NOMO-1 treated with DMSO at 0.1 percent for 48 hours (cell line): Measurements from ENCODE around the gene AGBL1.
"Not testable (repeated sequence)": the region's sequence is repeated elsewhere in the genome, so short reads cannot be mapped to it uniquely, and the experiment has no call there.

ENCODE experiments used
- DNase-seq: peaks from one replicate; lab custom pipeline; 2025; ENCODE audit not compliant: unreplicated experiment; lab: John Stamatoyannopoulos, UW

Gene AGBL1

DNA sequence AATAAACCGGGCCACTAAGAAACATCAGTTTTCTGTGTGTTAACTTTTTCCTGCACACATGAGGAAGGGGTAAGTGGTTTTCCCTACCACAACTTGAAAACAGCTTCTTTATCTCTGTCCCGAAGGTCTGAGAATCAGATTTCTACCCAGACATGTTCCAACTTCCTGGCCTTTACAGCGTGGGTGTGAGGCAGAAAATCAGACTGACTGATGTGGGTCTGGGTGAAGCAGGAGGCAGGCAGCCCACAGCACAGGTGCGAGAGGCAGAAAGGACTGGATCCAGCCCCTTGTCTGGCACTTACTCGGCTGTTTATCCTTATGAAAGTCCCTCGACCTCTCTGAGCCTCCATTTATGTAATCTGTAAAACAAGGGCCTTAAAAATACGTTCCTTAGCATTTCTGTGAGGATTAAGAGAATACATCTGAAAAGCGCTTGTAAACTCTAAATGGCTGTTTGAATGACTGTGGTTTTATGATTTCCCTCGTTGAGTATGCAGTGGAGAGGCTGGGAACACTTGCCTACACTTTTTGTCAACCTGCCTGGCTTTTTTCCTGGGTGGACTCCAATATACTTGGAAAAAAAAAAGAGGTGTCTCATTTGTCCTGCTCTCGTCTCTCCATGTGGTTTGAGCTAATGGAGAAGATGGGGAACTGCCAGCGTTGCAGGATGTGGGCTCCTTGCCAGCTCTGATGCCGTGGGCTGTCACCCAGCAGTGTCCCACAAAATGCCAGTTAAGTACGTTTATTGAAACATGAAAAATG lies 3.1 kb downstream of the AGBL1 start:
- no peak for DNase-seq

DNA sequence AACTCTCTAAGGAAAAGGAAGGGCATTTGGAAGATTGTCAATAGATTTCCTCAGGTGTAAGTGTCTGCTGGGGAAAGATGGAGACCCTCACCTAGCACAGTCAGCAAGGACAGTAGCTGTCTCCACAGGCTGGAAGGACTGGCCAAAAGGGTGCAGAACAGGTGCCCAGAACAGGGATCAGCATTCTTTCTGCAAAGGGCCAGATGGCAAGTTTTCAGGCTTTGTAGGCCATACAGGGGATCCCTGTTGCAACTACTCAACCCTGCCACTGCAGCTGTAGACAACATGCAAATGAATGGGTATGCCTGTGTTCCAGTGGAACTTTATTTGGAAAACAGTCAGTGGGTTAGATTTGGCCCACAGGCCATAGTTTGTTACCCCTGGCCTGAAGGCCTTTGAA lies 8.1 kb downstream of the AGBL1 start:
- DNase-seq: no peak

DNA sequence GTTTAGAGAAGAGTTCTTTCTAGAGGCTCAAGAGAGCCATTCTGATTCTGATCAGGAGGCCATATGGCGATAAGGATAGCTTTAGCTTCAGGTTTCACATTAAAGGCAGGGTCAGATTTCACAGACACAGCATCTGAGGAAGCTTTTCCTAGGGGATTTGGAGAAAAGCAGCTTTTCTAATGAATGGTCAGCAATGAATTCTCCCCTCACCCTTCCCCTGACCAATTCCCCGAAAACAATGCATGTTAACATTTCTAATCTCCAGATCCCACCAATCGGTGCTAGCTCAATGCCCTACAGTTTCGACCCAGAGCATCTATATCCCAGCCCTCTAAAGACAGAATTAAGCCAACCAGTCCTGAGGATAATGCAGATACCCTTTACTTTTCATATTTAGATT lies 9.8 kb downstream of the AGBL1 start:
- DNase-seq: no peak

DNA sequence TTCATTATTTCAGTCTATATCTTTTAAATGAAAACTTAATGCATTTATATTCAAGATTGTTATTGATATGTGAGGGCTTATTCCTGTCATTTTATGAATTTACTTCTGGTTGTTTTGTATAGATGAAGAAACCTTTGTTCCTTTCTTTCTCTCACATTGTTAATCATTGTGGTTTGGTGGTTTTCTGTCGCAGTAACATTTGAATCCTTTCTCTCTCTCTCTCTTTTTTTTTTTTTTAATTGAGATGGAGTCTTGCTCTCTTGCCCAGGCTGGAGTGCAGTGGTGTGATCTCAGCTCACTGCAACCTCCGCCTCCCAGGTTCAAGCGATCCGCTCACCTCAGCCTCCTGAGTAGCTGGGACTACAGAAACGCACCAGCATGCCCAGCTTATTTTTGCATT lies 22.1 kb downstream of the AGBL1 start:
- DNase-seq: no peak

DNA sequence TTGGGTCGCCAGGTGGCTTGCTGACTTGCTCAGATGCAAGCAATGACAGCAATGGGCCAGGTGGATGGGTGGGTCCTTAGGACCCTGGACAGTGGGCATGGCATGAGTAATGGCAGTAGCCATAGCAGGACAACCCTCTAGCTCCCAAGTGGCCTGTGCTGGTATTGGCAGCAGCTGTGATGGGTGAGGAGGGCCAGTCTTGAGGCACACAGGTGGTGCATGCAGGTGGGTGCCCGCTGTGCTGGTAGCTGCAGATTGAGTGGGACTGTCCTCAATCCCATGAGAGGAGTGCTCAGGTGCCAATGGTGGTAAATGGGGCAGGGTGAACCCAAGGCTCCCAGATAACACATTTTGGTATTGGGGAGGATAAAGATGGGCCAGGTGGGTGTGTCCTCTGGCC lies 24.2 kb downstream of the AGBL1 start:
- DNase-seq: no peak

DNA sequence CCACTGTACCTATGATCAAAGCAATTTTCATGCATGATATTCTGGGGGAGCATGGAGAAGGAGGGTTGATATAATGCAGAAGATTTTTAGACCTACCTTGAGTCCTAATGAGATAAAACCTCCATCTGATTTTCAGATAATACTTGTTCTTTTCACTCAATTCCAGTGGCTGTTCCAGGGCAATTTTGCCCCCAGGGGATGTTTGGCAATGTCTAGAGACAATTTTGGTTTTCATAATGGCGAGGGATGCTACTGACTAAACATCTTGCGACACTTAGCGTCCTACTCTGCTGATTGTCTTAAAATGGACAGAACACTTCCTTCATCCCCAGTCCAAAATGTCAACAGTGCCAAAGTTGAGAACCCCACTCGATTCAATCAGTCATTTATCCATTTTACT lies 26.6 kb downstream of the AGBL1 start:
- DNase-seq: no peak

DNA sequence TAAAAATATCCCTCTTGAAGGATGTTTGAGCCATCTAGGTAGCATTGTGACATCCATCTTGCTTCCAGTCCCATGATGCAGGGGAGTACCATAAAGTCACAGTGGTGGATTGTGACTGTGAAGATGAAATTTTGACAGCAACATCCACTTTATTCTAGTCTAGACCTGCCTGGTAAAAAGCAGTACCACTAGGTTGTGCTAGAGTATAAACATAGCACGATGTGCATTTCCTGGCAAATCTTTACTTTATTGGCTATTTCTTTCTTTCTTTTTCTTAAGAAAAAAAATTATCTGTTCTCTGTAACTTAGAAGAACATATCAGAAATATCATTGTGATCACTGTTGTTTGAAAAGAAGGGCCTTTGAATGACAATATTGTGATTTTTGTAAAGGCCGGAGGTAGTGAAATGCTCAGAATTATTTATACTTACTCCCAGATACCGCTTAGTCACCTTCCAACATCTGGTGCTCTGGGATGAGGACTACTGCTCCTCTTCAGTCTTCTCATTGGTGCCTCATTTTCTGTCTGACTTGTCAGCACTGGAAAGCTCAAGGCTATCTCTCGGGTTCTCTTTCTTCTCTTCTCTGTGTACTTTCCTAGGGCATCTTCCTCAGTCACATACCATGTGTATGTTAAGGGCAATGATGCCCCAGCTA lies 35.6 kb downstream of the AGBL1 start:
- no peak for DNase-seq

DNA sequence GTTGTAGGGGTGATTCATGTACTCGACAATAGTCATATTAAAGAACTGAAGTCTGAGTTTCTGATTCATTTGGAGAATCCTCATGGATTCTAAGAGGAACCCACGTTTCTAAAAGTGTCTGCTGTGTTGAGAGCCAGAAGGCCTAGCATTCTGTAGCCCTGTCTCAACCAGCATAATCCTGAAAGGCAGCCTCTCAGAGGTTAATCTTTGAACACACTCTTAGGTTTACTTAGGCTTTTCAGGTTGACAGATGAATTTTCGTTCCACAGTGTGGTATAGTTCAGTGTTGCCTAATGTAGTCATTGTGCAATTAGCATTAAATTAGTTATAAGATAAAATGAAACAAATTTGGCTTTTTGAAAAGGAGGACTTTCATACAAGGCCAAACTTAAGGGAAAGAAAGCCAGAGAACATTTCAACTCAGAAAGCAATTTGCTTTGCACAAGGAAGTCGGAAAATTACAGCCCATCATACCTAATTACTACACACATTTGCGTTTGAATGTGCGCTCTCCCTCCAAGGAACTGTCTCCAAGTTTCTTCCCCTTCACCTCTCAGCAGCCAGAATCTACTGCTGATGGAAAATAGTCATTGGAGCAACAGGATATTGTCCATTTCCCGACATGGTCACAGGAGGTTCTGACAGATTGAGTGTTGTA lies 42.0 kb downstream of the AGBL1 start:
- DNase-seq: no peak

DNA sequence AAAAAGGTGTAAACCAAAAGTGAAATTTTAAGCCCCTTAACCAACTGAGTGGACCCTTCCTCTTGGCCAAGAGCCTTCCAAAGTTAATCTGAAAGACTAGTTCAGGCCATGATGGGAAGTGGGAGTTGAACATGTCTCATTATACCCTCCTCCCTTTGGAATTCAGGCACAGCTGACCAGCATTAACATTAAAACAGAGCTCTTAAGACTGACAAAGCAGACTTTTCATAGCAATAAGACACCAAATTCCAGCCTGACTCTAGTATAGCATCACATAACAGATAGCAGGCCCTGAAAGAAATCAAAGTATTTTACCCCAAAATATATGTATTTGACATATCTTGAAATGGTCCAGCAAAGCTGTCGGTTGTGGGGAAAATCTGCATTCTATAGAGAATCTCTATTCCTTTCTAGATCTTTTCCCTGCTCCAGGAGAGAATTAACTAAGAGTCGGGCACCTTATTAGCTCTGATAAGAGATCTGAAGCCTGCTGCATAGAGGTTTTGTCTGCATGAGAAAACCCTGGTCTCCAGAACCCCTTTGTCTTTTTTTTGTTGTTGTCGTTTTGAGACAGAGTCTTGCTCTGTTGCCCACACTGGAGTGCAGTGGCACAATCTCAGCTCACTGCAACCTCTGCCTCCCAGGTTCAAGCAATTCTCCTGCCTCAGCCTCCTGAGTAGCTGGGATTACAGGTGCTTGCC lies 43.2 kb downstream of the AGBL1 start:
- not testable (repeated sequence) for DNase-seq

DNA sequence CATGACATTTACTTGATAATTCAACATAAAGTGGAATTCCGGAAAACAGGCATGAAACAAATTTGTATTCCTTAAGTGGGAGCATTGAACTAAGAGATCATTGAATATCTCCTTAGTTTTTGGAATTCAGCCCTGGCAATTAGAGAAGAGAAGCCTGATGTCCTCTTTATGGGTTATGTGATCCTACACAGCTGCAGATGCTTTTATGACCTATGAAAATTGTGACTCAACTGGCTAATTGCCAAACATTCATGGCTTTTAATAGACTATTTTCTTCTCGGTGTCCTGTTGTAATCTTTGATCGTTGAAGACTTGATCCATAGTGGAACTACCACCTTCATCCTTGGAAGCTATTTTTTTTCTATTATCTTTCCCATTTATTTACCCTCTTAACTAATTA lies 46.1 kb downstream of the AGBL1 start:
- DNase-seq: no peak

DNA sequence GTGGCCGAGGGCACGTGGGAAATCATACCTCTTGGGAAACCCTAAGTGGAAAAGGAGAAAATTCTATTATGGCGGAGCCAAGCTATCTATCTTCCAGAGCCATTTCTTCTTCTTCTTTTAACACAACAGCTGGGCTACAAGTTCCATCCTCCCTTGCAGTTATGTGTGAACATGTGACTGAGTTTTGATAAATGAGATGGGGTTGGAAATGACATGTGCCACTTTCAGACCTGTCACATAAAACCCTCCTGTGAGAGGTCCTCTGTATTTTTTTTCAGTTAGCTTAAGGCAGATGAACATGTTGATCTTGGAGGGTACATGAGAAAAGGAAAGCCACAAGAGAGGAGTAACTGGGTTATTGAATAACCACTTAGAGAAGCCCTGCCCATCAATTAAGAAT lies 47.9 kb downstream of the AGBL1 start:
- DNase-seq: no peak

DNA sequence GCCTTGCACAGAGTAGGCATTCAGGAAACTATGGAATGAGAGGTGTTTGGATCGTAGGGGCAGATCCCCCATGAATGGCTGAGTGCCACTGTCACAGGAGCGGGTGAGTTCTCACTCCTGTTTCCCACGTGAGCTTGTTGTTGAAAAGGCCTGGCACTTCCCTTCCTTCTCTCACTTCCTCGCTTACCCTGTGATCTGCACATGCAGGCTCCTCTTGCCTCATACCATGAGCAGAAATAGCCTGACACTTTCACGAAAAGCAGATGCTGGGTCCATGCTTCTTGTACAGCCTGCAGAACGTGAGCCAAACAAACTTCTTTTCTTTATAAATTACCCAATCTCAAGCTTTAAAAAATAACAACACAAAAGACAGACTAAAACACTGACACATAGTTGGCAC lies 55.4 kb downstream of the AGBL1 start:
- peak; percentile 58 for DNase-seq

DNA sequence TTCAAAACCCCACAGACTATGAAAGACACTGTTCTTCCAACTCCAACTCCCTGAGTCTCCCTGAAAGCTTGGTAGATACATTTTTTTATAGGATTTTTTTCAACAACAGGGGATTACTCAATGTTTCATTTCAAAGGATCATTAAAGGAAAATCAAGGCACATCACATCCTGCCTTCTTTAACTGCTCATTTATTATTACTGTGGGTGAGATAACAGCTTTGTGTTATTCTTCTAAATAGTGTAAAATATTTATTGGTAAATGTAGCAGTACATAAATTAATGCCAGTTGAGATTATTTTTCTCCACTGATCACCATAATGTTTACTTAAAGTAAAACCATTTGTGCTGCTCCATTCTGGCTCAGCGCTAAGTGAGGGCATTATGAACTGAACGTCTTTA lies 57.2 kb downstream of the AGBL1 start:
- DNase-seq: no peak

DNA sequence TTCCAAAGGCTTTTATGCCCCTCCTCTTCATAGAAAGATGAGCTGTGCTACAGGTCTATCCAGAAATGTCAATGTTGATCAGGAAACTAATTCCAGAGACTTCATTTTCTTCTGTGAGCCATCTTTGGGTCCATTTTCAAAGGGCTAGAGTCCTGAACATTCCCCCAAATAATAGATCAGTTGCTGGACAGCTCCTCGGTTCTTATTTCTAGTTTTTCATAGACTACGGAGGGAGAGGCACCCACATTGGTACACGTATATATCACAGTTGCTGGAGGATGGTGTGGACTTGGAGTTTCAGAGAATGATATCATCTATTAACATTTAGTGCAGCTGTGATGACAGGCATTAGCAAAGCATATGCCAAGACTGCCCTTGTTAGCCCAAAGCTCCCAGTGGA lies 59.1 kb downstream of the AGBL1 start:
- no peak for DNase-seq

DNA sequence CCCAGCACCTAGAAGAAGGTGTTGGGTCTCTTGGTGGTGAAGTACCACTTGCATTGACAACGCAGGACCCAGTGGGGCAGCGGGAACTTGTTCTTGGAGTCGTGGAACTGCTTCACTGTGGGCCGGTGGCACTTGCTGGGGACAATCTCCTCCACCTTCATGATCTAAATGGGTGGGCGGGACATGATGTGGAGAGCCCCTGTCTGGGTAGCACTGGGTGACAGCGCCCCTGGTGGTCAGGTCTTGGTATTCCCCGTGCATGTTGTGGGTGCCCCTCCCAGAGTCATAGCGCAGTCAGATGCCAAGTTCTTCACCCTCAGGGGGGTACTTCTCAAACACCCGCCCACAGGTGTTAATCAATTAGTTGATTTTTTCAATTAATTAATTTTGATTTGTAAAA lies 60.2 kb downstream of the AGBL1 start:
- no peak for DNase-seq

DNA sequence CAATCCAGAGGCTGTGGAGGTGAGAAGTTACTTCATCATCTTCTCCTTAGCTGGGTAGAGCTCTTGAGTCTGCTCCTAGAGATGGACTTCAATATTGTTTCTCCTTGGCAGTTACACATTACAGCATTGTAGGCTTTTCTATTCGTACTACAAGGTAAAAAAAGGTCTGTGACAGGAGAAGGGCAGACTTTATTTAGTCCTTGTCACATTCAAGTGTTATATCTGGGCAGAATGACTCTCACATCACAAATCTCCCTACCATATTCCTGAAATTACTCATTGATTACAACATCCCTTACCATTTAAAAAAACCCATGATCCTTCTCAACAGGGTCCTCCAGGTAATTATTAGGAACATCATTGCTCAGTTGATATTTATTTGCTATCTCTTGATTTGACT lies 75.0 kb downstream of the AGBL1 start:
- DNase-seq: no peak

DNA sequence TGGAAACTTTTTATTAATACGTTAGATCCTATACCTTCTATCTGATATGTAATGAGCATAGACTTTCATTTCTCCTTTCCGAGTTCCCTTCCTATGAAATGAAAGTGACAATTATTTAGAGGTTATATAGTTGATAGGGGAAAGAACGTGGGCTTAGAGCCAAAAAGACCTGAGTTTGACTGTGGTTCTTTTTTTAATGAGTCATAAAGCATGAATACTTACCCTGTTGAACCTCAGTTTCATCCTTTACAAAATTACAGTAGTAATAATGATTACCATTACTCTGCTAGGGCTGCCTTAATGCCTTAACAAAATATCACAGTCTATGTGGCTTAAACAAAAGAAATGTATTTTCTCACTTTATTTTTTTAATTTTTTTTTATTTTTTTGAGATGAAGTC lies 75.9 kb downstream of the AGBL1 start:
- peak; percentile 40 for DNase-seq

DNA sequence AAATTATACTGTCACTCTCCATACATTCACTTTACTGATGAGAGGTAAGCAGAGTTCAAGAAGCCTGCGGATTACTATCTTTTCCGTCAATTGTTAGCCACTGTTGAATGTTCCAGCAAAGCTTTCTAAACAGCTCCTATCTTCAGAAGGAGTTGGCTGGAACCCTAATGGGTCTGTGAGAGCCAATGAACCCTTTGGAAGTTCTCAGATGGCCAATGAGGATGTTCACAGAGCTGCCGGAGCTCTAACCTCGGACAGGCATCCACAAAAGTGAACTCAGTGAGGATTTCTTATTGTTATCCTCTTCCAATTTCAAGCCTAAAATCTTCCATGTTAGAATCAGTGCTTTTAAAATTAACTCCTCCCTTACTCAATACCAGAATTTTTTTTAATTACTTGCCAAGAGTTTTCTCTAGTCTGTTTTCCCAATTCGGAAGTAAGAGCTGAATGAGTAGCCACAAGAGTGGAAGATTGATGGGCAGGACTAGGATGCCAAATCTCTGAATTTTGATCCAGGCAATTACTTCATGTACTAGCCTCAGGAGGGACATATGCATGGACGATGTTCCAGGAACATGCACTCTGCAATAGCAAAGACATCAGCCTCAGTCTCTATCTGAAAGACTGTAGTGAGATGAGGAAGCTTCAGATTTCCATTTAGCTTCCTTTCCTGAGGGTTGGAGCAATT lies 78.1 kb downstream of the AGBL1 start:
- DNase-seq: no peak

DNA sequence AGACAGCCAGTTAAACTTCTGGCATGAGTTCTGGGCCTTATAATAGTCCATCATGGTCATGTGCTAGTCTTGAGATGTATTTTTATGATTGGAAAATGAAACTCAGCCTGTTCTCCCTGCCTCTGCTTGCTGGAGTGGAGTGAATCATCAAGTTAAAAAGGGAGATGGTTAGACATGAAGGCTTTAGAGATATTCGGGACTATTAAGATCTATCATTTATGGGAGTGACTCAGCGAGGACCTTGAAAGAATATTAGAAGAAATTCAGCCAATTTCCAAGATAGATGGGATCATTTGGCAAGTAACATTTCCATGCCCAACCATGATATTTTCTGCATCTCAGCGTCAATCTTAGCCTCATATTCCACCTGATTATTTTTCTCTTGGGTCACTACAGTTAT lies 79.8 kb downstream of the AGBL1 start:
- DNase-seq: no peak

DNA sequence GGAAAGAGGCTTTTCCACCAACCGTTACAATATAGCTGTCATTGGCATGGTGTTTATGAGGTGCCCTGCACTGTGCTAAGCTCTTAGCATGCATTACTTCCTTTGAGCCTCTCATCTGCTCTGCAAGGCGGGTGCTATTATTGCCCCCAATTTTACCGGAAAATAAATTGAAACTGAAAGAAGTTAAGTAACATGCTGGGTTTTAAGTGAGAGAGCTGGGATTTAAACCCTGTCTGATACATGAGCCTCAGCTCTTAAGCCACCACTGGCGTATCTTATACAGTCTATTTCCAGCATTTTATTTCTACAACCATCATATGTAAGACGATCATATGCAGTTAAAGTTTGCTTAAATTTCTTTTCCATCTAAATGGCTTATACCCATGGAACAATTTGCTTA lies 81.6 kb downstream of the AGBL1 start:
- DNase-seq: no peak

DNA sequence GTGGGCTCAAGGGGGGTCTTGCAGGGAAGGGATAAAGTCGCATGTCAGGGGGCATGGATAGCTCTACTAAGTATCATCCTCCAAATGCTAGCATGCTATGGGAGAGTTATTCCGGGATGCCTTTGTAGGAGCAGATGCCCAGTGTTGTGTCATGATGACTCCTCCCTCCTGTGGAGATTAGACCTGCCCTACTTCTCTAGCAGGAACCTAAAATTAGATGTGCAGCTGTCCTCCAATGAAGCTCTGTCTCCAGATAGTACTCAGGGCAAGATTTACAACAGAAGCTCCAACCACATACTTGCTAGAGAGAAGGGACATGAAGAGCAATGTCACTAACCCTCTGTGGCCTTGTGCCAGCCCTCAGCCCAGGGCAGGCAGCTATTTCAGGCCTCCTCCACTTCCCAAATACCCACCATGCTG lies 82.5 kb downstream of the AGBL1 start:
- DNase-seq: no peak
